ENCODE data around the gene SEC14L6. TPM values are rescaled to one million over a fixed set of nuclear protein-coding genes. Genes with fewer than 3 reads are reported as not detected.

Gene SEC14L6
- total RNA-seq, 1 donor from 2014 or later, result not detected

DNA sequence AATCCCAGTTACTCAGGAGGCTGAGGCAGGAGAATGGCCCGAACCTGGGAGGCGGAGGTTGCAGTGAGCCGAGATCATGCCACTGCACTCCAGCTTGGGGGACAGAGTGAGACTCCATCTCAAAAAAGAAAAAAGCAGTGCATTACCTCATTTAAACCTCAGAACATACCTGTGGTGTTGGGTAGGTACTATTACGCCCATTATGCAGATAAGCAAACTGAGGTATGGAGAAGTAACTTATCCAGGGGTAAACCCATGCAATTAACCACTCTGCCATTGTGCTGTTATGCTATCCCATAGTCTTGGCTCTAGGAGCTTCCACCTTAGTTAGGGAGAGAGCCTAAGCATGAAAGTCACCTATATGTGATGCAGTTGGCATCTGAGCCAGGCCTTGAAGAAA, 72.4 kb downstream of the SEC14L6 start:
- TF ChIP-seq POLR2A (IDR thresholded peaks at IDR 0.05) (no peak), POLR2AphosphoS5 (IDR thresholded peaks at IDR 0.05; ENCODE audit: insufficient read depth in 1 of 2, low read depth in 1 of 2) (no peak)
- TF ChIP-seq, protein P1, sequence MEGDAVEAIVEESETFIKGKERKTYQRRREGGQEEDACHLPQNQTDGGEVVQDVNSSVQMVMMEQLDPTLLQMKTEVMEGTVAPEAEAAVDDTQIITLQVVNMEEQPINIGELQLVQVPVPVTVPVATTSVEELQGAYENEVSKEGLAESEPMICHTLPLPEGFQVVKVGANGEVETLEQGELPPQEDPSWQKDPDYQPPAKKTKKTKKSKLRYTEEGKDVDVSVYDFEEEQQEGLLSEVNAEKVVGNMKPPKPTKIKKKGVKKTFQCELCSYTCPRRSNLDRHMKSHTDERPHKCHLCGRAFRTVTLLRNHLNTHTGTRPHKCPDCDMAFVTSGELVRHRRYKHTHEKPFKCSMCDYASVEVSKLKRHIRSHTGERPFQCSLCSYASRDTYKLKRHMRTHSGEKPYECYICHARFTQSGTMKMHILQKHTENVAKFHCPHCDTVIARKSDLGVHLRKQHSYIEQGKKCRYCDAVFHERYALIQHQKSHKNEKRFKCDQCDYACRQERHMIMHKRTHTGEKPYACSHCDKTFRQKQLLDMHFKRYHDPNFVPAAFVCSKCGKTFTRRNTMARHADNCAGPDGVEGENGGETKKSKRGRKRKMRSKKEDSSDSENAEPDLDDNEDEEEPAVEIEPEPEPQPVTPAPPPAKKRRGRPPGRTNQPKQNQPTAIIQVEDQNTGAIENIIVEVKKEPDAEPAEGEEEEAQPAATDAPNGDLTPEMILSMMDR (IDR thresholded peaks at IDR 0.05), result no peak
- intact Hi-C loops (cut with DNase I), result no loop called here
- H3K9me3 ChIP-seq, result no peaks in the 10 kb centered on the region
- no peak overlapping the region for H3K27ac ChIP-seq
- H3K4me3 ChIP-seq, result no peak overlapping the region
- H3K27me3 ChIP-seq, result no peaks in the 10 kb centered on the region
- no peak for DNase-seq (ENCODE audit: extremely low spot score in 2 of 2)
- H3K36me3 ChIP-seq, result no peaks in the 10 kb centered on the region
- H3K4me1 ChIP-seq, result no peaks in the 10 kb centered on the region

DNA sequence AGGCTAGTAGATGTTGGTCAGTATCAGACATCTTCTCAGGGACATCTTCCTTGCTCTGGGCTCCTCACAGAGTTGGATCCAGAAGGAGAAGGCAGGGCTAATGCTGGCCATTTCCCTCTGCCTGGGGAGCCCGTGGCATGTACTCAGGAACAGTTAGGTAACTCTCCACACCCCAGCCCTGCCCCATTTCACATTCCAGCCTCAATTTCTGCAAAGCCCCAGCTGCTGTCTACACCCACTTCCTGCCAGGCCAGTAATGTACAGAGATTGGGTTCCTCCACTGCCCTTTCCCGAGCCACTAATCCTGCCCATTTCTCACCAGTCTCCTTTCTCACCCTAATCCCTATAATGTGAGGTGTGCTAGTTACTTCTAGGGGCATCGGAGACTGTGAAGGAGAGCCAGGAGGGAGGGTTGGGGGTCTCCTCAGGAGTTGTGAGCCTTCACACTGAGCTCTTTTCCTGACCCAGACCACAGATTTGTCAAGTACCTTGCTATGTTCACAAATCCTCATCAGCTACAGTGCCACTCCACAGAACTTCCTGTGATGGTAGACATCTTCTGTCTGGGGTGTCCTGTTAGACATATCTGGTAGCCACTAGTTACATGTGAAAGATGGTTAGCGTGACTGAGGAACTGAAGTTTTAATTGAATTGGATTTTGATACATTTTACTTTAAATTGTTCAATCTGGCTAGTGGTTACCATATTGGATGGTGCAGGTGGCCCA, 73.4 kb downstream of the SEC14L6 start:
- Histone ChIP-seq H3K27me3 (no peaks in the 10 kb centered on the region), H3K36me3 (no peaks in the 10 kb centered on the region), H3K4me1 (no peaks in the 10 kb centered on the region), H3K27ac (no peak overlapping the region), H3K4me3 (no peak overlapping the region), H3K9me3 (no peaks in the 10 kb centered on the region)
- intact Hi-C loops (cut with DNase I), result no loop called here
- TF ChIP-seq, protein P1 (IDR thresholded peaks at IDR 0.05), result no peak
- no peak for TF ChIP-seq POLR2A (IDR thresholded peaks at IDR 0.05)
- no peak for TF ChIP-seq POLR2AphosphoS5 (IDR thresholded peaks at IDR 0.05; ENCODE audit: insufficient read depth in 1 of 2, low read depth in 1 of 2)
- no peak for DNase-seq (ENCODE audit: extremely low spot score in 2 of 2)

Other genes with a start within 250 kb of the SEC14L6 start
- 51.3 TPM for gene TBC1D10A, start 219.8 kb downstream of the SEC14L6 start, total RNA-seq
- gene SF3A1, start 189.8 kb downstream of the SEC14L6 start, total RNA-seq, result 78.3 TPM
- 4.2 TPM for gene CCDC157, start 189.7 kb downstream of the SEC14L6 start, total RNA-seq
- gene RNF215, start 159.3 kb downstream of the SEC14L6 start, total RNA-seq, result 17.4 TPM
- gene SEC14L2, start 149.7 kb downstream of the SEC14L6 start, total RNA-seq, result 20.6 TPM
- 21.1 TPM for gene MTFP1, start 121.0 kb downstream of the SEC14L6 start, total RNA-seq
- not detected for gene SEC14L3, start 74.7 kb downstream of the SEC14L6 start, total RNA-seq
- gene SEC14L4, start 41.0 kb downstream of the SEC14L6 start, total RNA-seq, result not detected
- not detected for gene GAL3ST1, start 27.9 kb upstream of the SEC14L6 start, total RNA-seq
- gene PES1, start 45.2 kb upstream of the SEC14L6 start, total RNA-seq, result 75.6 TPM
- 20.4 TPM for gene TCN2, start 60.4 kb upstream of the SEC14L6 start, total RNA-seq
- gene SLC35E4, start 89.0 kb upstream of the SEC14L6 start, total RNA-seq, result 6.4 TPM
- 7.4 TPM for gene DUSP18, start 121.1 kb upstream of the SEC14L6 start, total RNA-seq
- gene OSBP2, start 148.1 kb upstream of the SEC14L6 start, total RNA-seq, result 3.7 TPM